Measurements from ENCODE around the gene LRRC66.
A peak's percentile ranks its signal among the peaks of the same experiment; 100 is the strongest.

The LRRC66 gene

GRCh38 chr4:52019936-52020657 lies at the start of gene LRRC66:
Gene LRRC66 (minus strand): TSS chr4:52020363. CDS start chr4:52017613, 2,750 bp downstream.
- DNase-seq (ENCODE audit: low spot score), result no peak

GRCh38 chr4:52069571-52069970 lies 49.4 kb upstream of the LRRC66 start:
- DNase-seq (ENCODE audit: low spot score), result no peak

GRCh38 chr4:52059372-52059771 lies 39.2 kb upstream of the LRRC66 start:
- no peak for DNase-seq (ENCODE audit: low spot score)

GRCh38 chr4:52058275-52058674 lies 38.1 kb upstream of the LRRC66 start:
- no peak for DNase-seq (ENCODE audit: low spot score)

GRCh38 chr4:52057196-52057595 lies 37.0 kb upstream of the LRRC66 start:
- no peak for DNase-seq (ENCODE audit: low spot score)

- no peak for DNase-seq (ENCODE audit: low spot score)
Observed at GRCh38 chr4:52054254-52054653, 34.1 kb upstream of the LRRC66 start.

- peak; percentile 29 for DNase-seq (ENCODE audit: low spot score)
Observed at GRCh38 chr4:52052475-52052780, 32.3 kb upstream of the LRRC66 start.

- DNase-seq (ENCODE audit: low spot score), result peak; percentile 92
Observed at GRCh38 chr4:52051615-52052474, 31.7 kb upstream of the LRRC66 start.

- peak; percentile 68 for DNase-seq (ENCODE audit: low spot score)
Observed at GRCh38 chr4:52051213-52051614, 31.1 kb upstream of the LRRC66 start, which contains the start of gene SPATA18. Gene SPATA18 (plus strand): TSS chr4:52051304. CDS start chr4:52051705, 401 bp downstream.

- no peak for DNase-seq (ENCODE audit: low spot score)
Observed at GRCh38 chr4:52049266-52049665, 29.1 kb upstream of the LRRC66 start.

GRCh38 chr4:52045028-52045427 lies 24.9 kb upstream of the LRRC66 start:
- no peak for DNase-seq (ENCODE audit: low spot score)

- peak; percentile 90 for DNase-seq (ENCODE audit: low spot score)
Observed at GRCh38 chr4:52038103-52038912, 18.1 kb upstream of the LRRC66 start, which contains the start of gene SGCB. Gene SGCB (minus strand): TSS chr4:52038299. CDS start chr4:52038259, 40 bp downstream.

- DNase-seq (ENCODE audit: low spot score), result peak; percentile 62
Observed at GRCh38 chr4:52037689-52038102, 17.5 kb upstream of the LRRC66 start.

GRCh38 chr4:52036886-52037530 lies 16.8 kb upstream of the LRRC66 start:
- DNase-seq (ENCODE audit: low spot score), result no peak

GRCh38 chr4:52035190-52035589 lies 15.0 kb upstream of the LRRC66 start:
- no peak for DNase-seq (ENCODE audit: low spot score)

GRCh38 chr4:52032005-52032404 lies 11.8 kb upstream of the LRRC66 start:
- DNase-seq (ENCODE audit: low spot score), result no peak

- DNase-seq (ENCODE audit: low spot score), result peak; percentile 37
Observed at GRCh38 chr4:52028970-52029369, 8.8 kb upstream of the LRRC66 start.

GRCh38 chr4:52017814-52018213 lies 2.3 kb downstream of the LRRC66 start:
- DNase-seq (ENCODE audit: low spot score), result no peak

- DNase-seq (ENCODE audit: low spot score), result no peak
Observed at GRCh38 chr4:52016981-52017380, 3.2 kb downstream of the LRRC66 start.

GRCh38 chr4:52015366-52015765 lies 4.8 kb downstream of the LRRC66 start:
- DNase-seq (ENCODE audit: low spot score), result no peak

GRCh38 chr4:52014903-52015302 lies 5.3 kb downstream of the LRRC66 start:
- DNase-seq (ENCODE audit: low spot score), result no peak

- DNase-seq (ENCODE audit: low spot score), result no peak
Observed at GRCh38 chr4:52012651-52013050, 7.5 kb downstream of the LRRC66 start.

All from AG08396 (cell line).